ENCODE results near the gene CD248.
A peak's percentile ranks its signal among the peaks of the same experiment; 100 is the strongest.
"Not testable (repeated sequence)": the region's sequence is repeated elsewhere in the genome, so short reads cannot be mapped to it uniquely, and the experiment has no call there.

The CD248 gene

GRCh38 chr11:66362481-66363147 lies 45.8 kb upstream of the CD248 start:
- no peak for TF ChIP-seq CTCF (IDR thresholded peaks at IDR 0.05; ENCODE audit: low read depth, low read length, missing control alignments)
- DNase-seq (ENCODE audit: low read depth): no peak
- no peak overlapping the region for H3K4me3 ChIP-seq (ENCODE audit: low read depth, low read length)

- TF ChIP-seq CTCF (IDR thresholded peaks at IDR 0.05; ENCODE audit: low read depth, low read length, missing control alignments): no peak
- H3K4me3 ChIP-seq (ENCODE audit: low read depth, low read length): no peak overlapping the region
- DNase-seq (ENCODE audit: low read depth): no peak
Measured at GRCh38 chr11:66361502-66361941, 44.7 kb upstream of the CD248 start.

- no peak for TF ChIP-seq CTCF (IDR thresholded peaks at IDR 0.05; ENCODE audit: low read depth, low read length, missing control alignments)
- H3K4me3 ChIP-seq (ENCODE audit: low read depth, low read length): no peak overlapping the region
Measured at GRCh38 chr11:66360406-66361073, 43.7 kb upstream of the CD248 start.

GRCh38 chr11:66359662-66360087 lies 42.8 kb upstream of the CD248 start:
- no peak for DNase-seq (ENCODE audit: low read depth)
- H3K4me3 ChIP-seq (ENCODE audit: low read depth, low read length): no peak overlapping the region
- no peak for TF ChIP-seq CTCF (IDR thresholded peaks at IDR 0.05; ENCODE audit: low read depth, low read length, missing control alignments)

More at GRCh38 chr11:66360406-66361073, 43.7 kb upstream of the CD248 start:
- no peak for DNase-seq (ENCODE audit: low read depth)

- not testable (repeated sequence) for DNase-seq (ENCODE audit: low read depth); H3K4me3 ChIP-seq (ENCODE audit: low read depth, low read length)
Measured at GRCh38 chr11:66350560-66351235, 33.9 kb upstream of the CD248 start.

- no peak for TF ChIP-seq CTCF (IDR thresholded peaks at IDR 0.05; ENCODE audit: low read depth, low read length, missing control alignments)
- DNase-seq (ENCODE audit: low read depth): no peak
- no peak overlapping the region for H3K4me3 ChIP-seq (ENCODE audit: low read depth, low read length)
Measured at GRCh38 chr11:66349084-66349386, 32.2 kb upstream of the CD248 start.

GRCh38 chr11:66347425-66348276 lies 30.8 kb upstream of the CD248 start, which contains the start of gene B4GAT1:
Gene B4GAT1 (minus strand): TSS chr11:66347629. CDS start chr11:66347545, 84 bp downstream.
- DNase-seq (ENCODE audit: low read depth): peak; percentile 86
- peak within 1 kb of the TSS; percentile 95 for H3K4me3 ChIP-seq (ENCODE audit: low read depth, low read length)
- no peak for TF ChIP-seq CTCF (IDR thresholded peaks at IDR 0.05; ENCODE audit: low read depth, low read length, missing control alignments)
